Smooth muscle cell (in vitro differentiated cells): ENCODE results near the gene AMTN. TPM values are rescaled to one million over a fixed set of nuclear protein-coding genes. Genes with fewer than 3 reads are reported as not detected.
"Not testable (repeated sequence)": the region's sequence is repeated elsewhere in the genome, so short reads cannot be mapped to it uniquely, and the experiment has no call there.

Experiments used
- DNase-seq: peaks from one replicate; lab custom pipeline; 2025; ENCODE audit not compliant: unreplicated experiment; lab: John Stamatoyannopoulos, UW
- H2AFZ ChIP-seq: fragments of 200-600 bp; sonication (generic); 2 replicates; pipeline ENCODE4 v1.6.0; 2016; ENCODE audit warnings: antibody characterized with exemption, low read depth, mild to moderate bottlenecking
- H3F3A ChIP-seq: fragments of 200-600 bp; sonication (generic); 2 replicates; pipeline ENCODE4 v1.6.0; 2017; ENCODE audit warnings: antibody characterized with exemption, low read depth
- H3K27ac ChIP-seq: fragments of 200-600 bp; sonication (generic); 2 replicates; pipeline ENCODE4 v1.5.1; 2016; ENCODE audit warnings: low read depth, mild to moderate bottlenecking
- H3K27me3 ChIP-seq: fragments of 200-600 bp; sonication (generic); 2 replicates; pipeline ENCODE4 v1.6.1; 2016; ENCODE audit warnings: low read depth, mild to moderate bottlenecking
- H3K36me3 ChIP-seq: fragments of 200-600 bp; sonication (generic); 2 replicates; pipeline ENCODE4 v1.5.1; 2016; ENCODE audit warnings: low read depth
- H3K4me1 ChIP-seq: fragments of 200-600 bp; sonication (generic); 2 replicates; pipeline ENCODE4 v1.5.1; 2016; ENCODE audit warnings: low read depth
- H3K4me2 ChIP-seq: fragments of 200-600 bp; sonication (generic); 2 replicates; pipeline ENCODE4 v1.6.0; 2016; ENCODE audit warnings: mild to moderate bottlenecking
- H3K4me3 ChIP-seq: fragments of 200-600 bp; sonication (generic); 2 replicates; pipeline ENCODE4 v1.5.1; 2016; ENCODE audit warnings: mild to moderate bottlenecking
- H3K79me2 ChIP-seq: fragments of 200-600 bp; sonication (generic); 2 replicates; pipeline ENCODE4 v1.6.0; 2016; ENCODE audit warnings: low read depth, mild to moderate bottlenecking
- H3K9ac ChIP-seq: fragments of 200-600 bp; sonication (generic); 2 replicates; pipeline ENCODE4 v1.6.0; 2016; ENCODE audit warnings: low read depth
- H3K9me3 ChIP-seq: fragments of 200-600 bp; sonication (generic); replicated peaks from 2 replicates; pipeline ENCODE4 v1.5.1; 2016; ENCODE audit warnings: low read depth
- H4K20me1 ChIP-seq: fragments of 200-600 bp; sonication (generic); 2 replicates; pipeline ENCODE4 v1.6.0; 2016; ENCODE audit warnings: low read depth
- CTCF ChIP-seq: fragments of 200-600 bp; sonication (generic); IDR thresholded peaks from 2 replicates; pipeline ENCODE4 v1.5.1; 2017; ENCODE audit warnings: borderline replicate concordance, mild to moderate bottlenecking, antibody characterized with exemption; ENCODE audit not compliant: insufficient read depth, poor library complexity, severe bottlenecking
- WGBS: methylation state at CpG from one replicate; pipeline ENCODE4 v1.1.7; 2016; ENCODE audit warnings: low lambda C conversion rate; 5-methylcytosine and 5-hydroxymethylcytosine counted together
- polyA plus RNA-seq: library from polyadenylated mRNA; unstranded; fragments of >200 nt; fragmentation: Nextera tagmentation; extraction: Ambion mirVana; gene quantifications from 2 replicates; pipeline ENCODE4 v1.2.1, GENCODE V29; 2016
- total RNA-seq: library from RNA; depleted of rRNA; stranded (reverse); fragments of >200 nt; gene quantifications from 2 replicates; pipeline ENCODE4 v1.2.3, GENCODE V29; 2014

Gene AMTN
- total and polyA plus RNA-seq, 2 experiments from 2014 or later, result 0.61 TPM; not detected in 1

GRCh38 chr4:70496231-70496630 lies 22.1 kb upstream of the AMTN start:
- WGBS, result 61% methylated on average over 6 of the region's 6 CpGs

DNA sequence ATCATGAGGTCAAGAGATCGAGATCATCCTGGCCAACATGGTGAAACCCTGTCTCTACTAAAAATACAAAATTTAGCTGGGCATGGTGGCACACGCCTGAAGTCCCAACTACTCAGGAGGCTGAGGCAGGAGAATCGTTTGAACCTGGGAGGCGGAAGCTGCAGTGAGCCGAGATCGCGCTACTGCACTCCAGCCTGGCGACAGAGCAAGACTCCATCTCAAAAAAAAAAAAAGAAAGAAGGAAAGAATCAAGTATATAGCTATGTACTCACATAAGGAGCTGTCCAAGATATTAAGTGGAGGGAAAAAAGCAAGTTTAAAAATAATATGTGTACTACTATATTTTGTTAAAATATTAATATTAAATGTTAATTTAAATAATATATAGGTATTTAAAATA lies 16.5 kb upstream of the AMTN start:
- not testable (repeated sequence) for H3K27ac ChIP-seq, H3K4me1 ChIP-seq, H3K79me2 ChIP-seq, DNase-seq, H3K9ac ChIP-seq, H3K4me2 ChIP-seq, H3F3A ChIP-seq, H4K20me1 ChIP-seq, H3K4me3 ChIP-seq, H3K9me3 ChIP-seq, H3K27me3 ChIP-seq, H2AFZ ChIP-seq, H3K36me3 ChIP-seq
- 92% methylated on average over 8 of the region's 8 CpGs for WGBS

More at GRCh38 chr4:70496231-70496630, 22.1 kb upstream of the AMTN start:
- Histone ChIP-seq H3K79me2 (no peaks in the 10 kb centered on the region), H4K20me1 (no peaks in the 10 kb centered on the region), H3K27ac (no peak overlapping the region), H3K4me1 (no peaks in the 10 kb centered on the region), H3K9me3 (no peaks in the 10 kb centered on the region), H3K27me3 (no peaks in the 10 kb centered on the region), H3F3A (no peaks in the 10 kb centered on the region), H2AFZ (no peak overlapping the region), H3K9ac (no peak overlapping the region), H3K36me3 (no peaks in the 10 kb centered on the region), H3K4me2 (no peak overlapping the region), H3K4me3 (no peak overlapping the region)
- no peak for DNase-seq
- no peak for TF ChIP-seq CTCF

GRCh38 chr4:70504733-70505132 lies 13.6 kb upstream of the AMTN start:
- Histone ChIP-seq H4K20me1 (no peaks in the 10 kb centered on the region), H3K4me1 (no peaks in the 10 kb centered on the region), H3K4me2 (no peak overlapping the region), H3F3A (no peaks in the 10 kb centered on the region), H3K9me3 (no peaks in the 10 kb centered on the region), H3K36me3 (no peaks in the 10 kb centered on the region), H2AFZ (no peak overlapping the region), H3K4me3 (no peak overlapping the region), H3K27me3 (peaks cover 4% of the 10 kb centered on the region), H3K79me2 (no peaks in the 10 kb centered on the region), H3K27ac (no peak overlapping the region), H3K9ac (no peak overlapping the region)
- DNase-seq, result no peak
- WGBS, result 45% methylated on average over 4 of the region's 4 CpGs
- no peak for TF ChIP-seq CTCF

DNA sequence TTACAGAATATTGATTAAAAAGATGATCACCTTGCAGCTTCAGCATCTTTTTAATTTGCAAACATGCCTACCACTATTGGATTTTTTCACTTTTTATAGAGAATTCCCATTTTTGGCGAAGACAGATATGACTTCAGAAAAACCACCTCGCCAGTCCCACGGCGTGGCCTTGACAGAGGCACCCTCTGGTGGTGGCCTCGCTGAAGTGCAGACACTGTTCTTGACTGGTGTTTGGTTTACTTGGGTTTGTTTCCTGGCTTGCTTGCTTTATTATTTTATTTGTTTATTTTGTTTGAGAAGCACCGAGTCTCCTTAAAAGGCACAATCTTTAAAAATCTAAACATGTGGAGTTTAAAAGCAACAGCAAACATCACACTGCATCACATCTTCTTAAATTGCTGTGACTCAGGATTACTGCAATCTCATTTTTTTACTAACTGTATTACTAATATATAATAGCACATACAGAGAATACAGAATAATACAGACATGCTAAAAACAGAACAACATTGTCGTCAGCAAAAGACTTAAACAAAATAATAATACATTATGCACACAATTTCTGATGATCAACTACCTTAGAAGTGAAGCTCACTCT lies 13.1 kb upstream of the AMTN start:
- TF ChIP-seq CTCF, result peak; percentile 97
- Histone ChIP-seq H3K4me3 (no peak overlapping the region), H3K4me1 (no peaks in the 10 kb centered on the region), H3K9me3 (no peaks in the 10 kb centered on the region), H3K79me2 (no peaks in the 10 kb centered on the region), H3K27ac (no peak overlapping the region), H3K27me3 (peaks cover 4% of the 10 kb centered on the region), H3F3A (no peaks in the 10 kb centered on the region), H4K20me1 (no peaks in the 10 kb centered on the region), H3K36me3 (no peaks in the 10 kb centered on the region), H3K4me2 (no peak overlapping the region), H2AFZ (no peak overlapping the region), H3K9ac (no peak overlapping the region)
- WGBS, result 10% methylated on average over 7 of the region's 7 CpGs
- DNase-seq, result peak; percentile 1
